Measurements from ENCODE around the gene IRF6. TPM values are rescaled to one million over a fixed set of nuclear protein-coding genes. Genes with fewer than 3 reads are reported as not detected.

IRF6 gene
- total RNA-seq, 1 donor from 2014 or later, result 23.4 TPM

GRCh38 chr1:209791920-209792319, 14.0 kb downstream of the IRF6 start:
- no peak for TF ChIP-seq CTCF (IDR thresholded peaks at IDR 0.05; ENCODE audit: unreplicated experiment)
- H3K4me3 Mint-ChIP-seq (ENCODE audit: low read depth), result no peak overlapping the region
- no peak for DNase-seq (ENCODE audit: low spot score, unreplicated experiment)
- H3K4me1 Mint-ChIP-seq (ENCODE audit: low read depth), result no peaks in the 10 kb centered on the region
- no peak overlapping the region for H3K27ac Mint-ChIP-seq
- no peaks in the 10 kb centered on the region for H3K27me3 Mint-ChIP-seq
- H3K9me3 Mint-ChIP-seq (ENCODE audit: low read depth), result no peaks in the 10 kb centered on the region
- H3K36me3 Mint-ChIP-seq (ENCODE audit: insufficient read depth), result peaks cover 55% of the 10 kb centered on the region

- Mint-ChIP-seq H3K36me3 (ENCODE audit: insufficient read depth) (peaks cover 56% of the 10 kb centered on the region), H3K27ac (no peak overlapping the region), H3K4me3 (ENCODE audit: low read depth) (no peak overlapping the region), H3K9me3 (ENCODE audit: low read depth) (no peaks in the 10 kb centered on the region), H3K27me3 (no peaks in the 10 kb centered on the region), H3K4me1 (ENCODE audit: low read depth) (no peaks in the 10 kb centered on the region)
- DNase-seq (ENCODE audit: low spot score, unreplicated experiment), result no peak
- no peak for TF ChIP-seq CTCF (IDR thresholded peaks at IDR 0.05; ENCODE audit: unreplicated experiment)
Measured at GRCh38 chr1:209790286-209791193, 15.4 kb downstream of the IRF6 start.

- Mint-ChIP-seq H3K9me3 (ENCODE audit: low read depth) (no peaks in the 10 kb centered on the region), H3K36me3 (ENCODE audit: insufficient read depth) (peaks cover 55% of the 10 kb centered on the region), H3K4me1 (ENCODE audit: low read depth) (peaks cover 2% of the 10 kb centered on the region), H3K27me3 (no peaks in the 10 kb centered on the region), H3K27ac (no peak overlapping the region), H3K4me3 (ENCODE audit: low read depth) (no peak overlapping the region)
- no peak for DNase-seq (ENCODE audit: low spot score, unreplicated experiment)
- no peak for TF ChIP-seq CTCF (IDR thresholded peaks at IDR 0.05; ENCODE audit: unreplicated experiment)
Measured at GRCh38 chr1:209789245-209789644, 16.7 kb downstream of the IRF6 start.

- Mint-ChIP-seq H3K27me3 (no peaks in the 10 kb centered on the region), H3K9me3 (ENCODE audit: low read depth) (no peaks in the 10 kb centered on the region), H3K27ac (no peak overlapping the region), H3K4me1 (ENCODE audit: low read depth) (peaks cover 12% of the 10 kb centered on the region), H3K36me3 (ENCODE audit: insufficient read depth) (peaks cover 43% of the 10 kb centered on the region), H3K4me3 (ENCODE audit: low read depth) (no peak overlapping the region)
- no peak for TF ChIP-seq CTCF (IDR thresholded peaks at IDR 0.05; ENCODE audit: unreplicated experiment)
- no peak for DNase-seq (ENCODE audit: low spot score, unreplicated experiment)
Measured at GRCh38 chr1:209787551-209787950, 18.4 kb downstream of the IRF6 start.

- no peak overlapping the region for H3K27ac Mint-ChIP-seq
Measured at GRCh38 chr1:209786146-209786545, 19.8 kb downstream of the IRF6 start.

More at GRCh38 chr1:209786146-209786545, 19.8 kb downstream of the IRF6 start:
- Mint-ChIP-seq H3K27me3 (no peaks in the 10 kb centered on the region), H3K9me3 (ENCODE audit: low read depth) (no peaks in the 10 kb centered on the region), H3K4me1 (ENCODE audit: low read depth) (peaks cover 12% of the 10 kb centered on the region), H3K4me3 (ENCODE audit: low read depth) (no peak overlapping the region), H3K36me3 (ENCODE audit: insufficient read depth) (peaks cover 37% of the 10 kb centered on the region)
- DNase-seq (ENCODE audit: low spot score, unreplicated experiment), result no peak
- no peak for TF ChIP-seq CTCF (IDR thresholded peaks at IDR 0.05; ENCODE audit: unreplicated experiment)

Data from progenitor cell of endocrine pancreas (in vitro differentiated cells).